ENCODE data around the gene CLDN8.

CLDN8 gene

GRCh38 chr21:30216041-30216723, at the start of gene CLDN8:
TSS of gene CLDN8 (minus strand) at chr21:30216097. CDS start at chr21:30215925, 172 bp downstream.
- peak within 1 kb of the TSS; percentile 29 for H3K4me3 ChIP-seq (ENCODE audit: low read depth, low read length)
- DNase-seq (ENCODE audit: low read depth), result peak; percentile 100
- TF ChIP-seq CTCF (IDR thresholded peaks at IDR 0.05; ENCODE audit: control insufficient read depth, extremely low read depth, insufficient read depth), result no peak

- peak; percentile 67 for TF ChIP-seq CTCF (IDR thresholded peaks at IDR 0.05; ENCODE audit: control insufficient read depth, extremely low read depth, insufficient read depth)
- no peak overlapping the region for H3K4me3 ChIP-seq (ENCODE audit: low read depth, low read length)
- DNase-seq (ENCODE audit: low read depth), result peak; percentile 46
Observed at GRCh38 chr21:30257773-30258172, 41.9 kb upstream of the CLDN8 start.

- no peak for TF ChIP-seq CTCF (IDR thresholded peaks at IDR 0.05; ENCODE audit: control insufficient read depth, extremely low read depth, insufficient read depth)
- no peak for DNase-seq (ENCODE audit: low read depth)
- no peak overlapping the region for H3K4me3 ChIP-seq (ENCODE audit: low read depth, low read length)
Observed at GRCh38 chr21:30256100-30256499, 40.2 kb upstream of the CLDN8 start.

GRCh38 chr21:30255679-30256078, 39.8 kb upstream of the CLDN8 start:
- TF ChIP-seq CTCF (IDR thresholded peaks at IDR 0.05; ENCODE audit: control insufficient read depth, extremely low read depth, insufficient read depth), result no peak
- H3K4me3 ChIP-seq (ENCODE audit: low read depth, low read length), result no peak overlapping the region
- DNase-seq (ENCODE audit: low read depth), result no peak

GRCh38 chr21:30251781-30252180, 35.9 kb upstream of the CLDN8 start:
- TF ChIP-seq CTCF (IDR thresholded peaks at IDR 0.05; ENCODE audit: control insufficient read depth, extremely low read depth, insufficient read depth), result no peak
- no peak for DNase-seq (ENCODE audit: low read depth)
- H3K4me3 ChIP-seq (ENCODE audit: low read depth, low read length), result no peak overlapping the region

GRCh38 chr21:30249936-30250335, 34.0 kb upstream of the CLDN8 start:
- no peak for TF ChIP-seq CTCF (IDR thresholded peaks at IDR 0.05; ENCODE audit: control insufficient read depth, extremely low read depth, insufficient read depth)
- DNase-seq (ENCODE audit: low read depth), result no peak
- no peak overlapping the region for H3K4me3 ChIP-seq (ENCODE audit: low read depth, low read length)

- no peak for DNase-seq (ENCODE audit: low read depth)
- no peak overlapping the region for H3K4me3 ChIP-seq (ENCODE audit: low read depth, low read length)
- no peak for TF ChIP-seq CTCF (IDR thresholded peaks at IDR 0.05; ENCODE audit: control insufficient read depth, extremely low read depth, insufficient read depth)
Observed at GRCh38 chr21:30248844-30249243, 32.9 kb upstream of the CLDN8 start.

All from LNCaP clone FGC (cell line).